HepG2 (cell line): ENCODE results near the gene PDCD11. TPM values are rescaled to one million over a fixed set of nuclear protein-coding genes. Genes with fewer than 3 reads are reported as not detected.

Experiments
- AKNA ChIP-seq: sonication (generic); formaldehyde crosslinking; IDR thresholded peaks from 2 replicates; pipeline ENCODE4 v1.4.0; 2020; ENCODE audit warnings: missing genetic modification reagents, borderline replicate concordance
- CHD2 ChIP-seq: IDR thresholded peaks from 2 replicates; pipeline ENCODE4 v1.6.1; 2011; ENCODE audit warnings: low read depth, low read length, improper control_type of control experiment
- ERF ChIP-seq: IDR thresholded peaks from 2 replicates; pipeline ENCODE4 v1.6.1; 2018; ENCODE audit warnings: missing biosample characterization, missing genetic modification reagents
- GLI4 ChIP-seq: sonication (generic); formaldehyde crosslinking; IDR thresholded peaks from 2 replicates; pipeline ENCODE4 v1.5.1; 2020; ENCODE audit warnings: missing genetic modification reagents, mild to moderate bottlenecking, moderate library complexity, borderline replicate concordance
- HMG20A ChIP-seq: IDR thresholded peaks from 2 replicates; pipeline ENCODE4 v1.6.1; 2016; ENCODE audit warnings: borderline replicate concordance
- KLF9 ChIP-seq: IDR thresholded peaks from 2 replicates; pipeline ENCODE4 v1.6.1; 2016; ENCODE audit warnings: low read depth
- KMT2A ChIP-seq: sonication (generic); formaldehyde crosslinking; IDR thresholded peaks from 2 replicates; pipeline ENCODE4 v1.4.0; 2020; ENCODE audit warnings: missing genetic modification reagents
- PAWR ChIP-seq: sonication (generic); formaldehyde crosslinking; IDR thresholded peaks from 2 replicates; pipeline ENCODE4 v1.4.0; 2020; ENCODE audit warnings: missing genetic modification reagents, mild to moderate bottlenecking, borderline replicate concordance
- PHF8 ChIP-seq: sonication (generic); formaldehyde crosslinking; IDR thresholded peaks from 2 replicates; pipeline ENCODE4 v1.5.0; 2020; ENCODE audit warnings: missing genetic modification reagents
- RAD51 ChIP-seq: fragments of 450-650 bp; IDR thresholded peaks from 2 replicates; pipeline ENCODE4 v1.6.1; 2016; ENCODE audit warnings: borderline replicate concordance
- RBM22 ChIP-seq: fragments of 200-400 bp; formaldehyde crosslinking; optimal IDR thresholded peaks from 2 replicates; pipeline ENCODE3; 2017; ENCODE audit warnings: mild to moderate bottlenecking, low read length, moderate library complexity
- REL ChIP-seq: sonication (generic); formaldehyde crosslinking; conservative IDR thresholded peaks from 2 replicates; pipeline ENCODE4 v1.8.0; 2022; ENCODE audit warnings: mild to moderate bottlenecking, missing genetic modification reagents, moderate library complexity
- RXRA ChIP-seq: sonication (generic); formaldehyde crosslinking; IDR thresholded peaks from 2 replicates; pipeline ENCODE4 v1.5.1; 2020; ENCODE audit warnings: missing genetic modification reagents
- TGIF2 ChIP-seq: IDR thresholded peaks from 2 replicates; pipeline ENCODE4 v1.6.1; 2016; ENCODE audit warnings: control low read depth, missing compliant biosample characterization
- ZFYVE20 ChIP-seq: sonication (generic); formaldehyde crosslinking; IDR thresholded peaks from 2 replicates; pipeline ENCODE4 v1.8.0; 2023; ENCODE audit warnings: low read depth, mild to moderate bottlenecking, moderate library complexity, missing genetic modification reagents, borderline replicate concordance
- ZMYM3 ChIP-seq: sonication (generic); formaldehyde crosslinking; IDR thresholded peaks from 2 replicates; pipeline ENCODE4 v1.5.1; 2020; ENCODE audit warnings: mild to moderate bottlenecking, missing genetic modification reagents
- ZNF234 ChIP-seq: sonication (generic); formaldehyde crosslinking; conservative IDR thresholded peaks from 2 replicates; pipeline ENCODE4 v1.5.1; 2020; ENCODE audit warnings: mild to moderate bottlenecking, missing genetic modification reagents
- ZNF264 ChIP-seq: sonication (generic); formaldehyde crosslinking; IDR thresholded peaks from 2 replicates; pipeline ENCODE4 v1.4.0; 2020; ENCODE audit warnings: missing genetic modification reagents
- ZNF362 ChIP-seq: sonication (generic); formaldehyde crosslinking; IDR thresholded peaks from 2 replicates; pipeline ENCODE4 v1.4.0; 2020; ENCODE audit warnings: missing genetic modification reagents, mild to moderate bottlenecking, borderline replicate concordance
- ZNF431 ChIP-seq: sonication (generic); formaldehyde crosslinking; IDR thresholded peaks from 2 replicates; pipeline ENCODE4 v1.9.0; 2022; ENCODE audit warnings: missing genetic modification reagents, low read depth, mild to moderate bottlenecking, borderline replicate concordance
- ZNF460 ChIP-seq: sonication (generic); formaldehyde crosslinking; IDR thresholded peaks from 2 replicates; pipeline ENCODE4 v1.5.1; 2020; ENCODE audit warnings: missing genetic modification reagents, mild to moderate bottlenecking, borderline replicate concordance
- ZNF563 ChIP-seq: sonication (generic); formaldehyde crosslinking; IDR thresholded peaks from 2 replicates; pipeline ENCODE4 v1.8.0; 2022; ENCODE audit warnings: mild to moderate bottlenecking, moderate library complexity, missing genetic modification reagents
- ZNF607 ChIP-seq: sonication (generic); formaldehyde crosslinking; IDR thresholded peaks from 2 replicates; pipeline ENCODE4 v1.5.1; 2020; ENCODE audit warnings: missing genetic modification reagents, mild to moderate bottlenecking, borderline replicate concordance
- ZNF782 ChIP-seq: sonication (generic); formaldehyde crosslinking; IDR thresholded peaks from 2 replicates; pipeline ENCODE4 v1.4.0; 2020; ENCODE audit warnings: missing genetic modification reagents, mild to moderate bottlenecking, borderline replicate concordance
- ZNF790 ChIP-seq: sonication (generic); formaldehyde crosslinking; IDR thresholded peaks from 2 replicates; pipeline ENCODE4 v1.8.0; 2022; ENCODE audit warnings: missing genetic modification reagents, mild to moderate bottlenecking, borderline replicate concordance
- polyA plus RNA-seq, 8 experiments: library from polyadenylated mRNA; depleted of rRNA in 3 of 8; stranded (reverse) in 7 of 8; unstranded in 1 of 8; fragments of >200 nt; fragmentation: Illumina TruSeq in 4 of 8; extraction: Trizol in 4 of 8; gene quantifications; 2 replicates each; pipeline versions ENCODE4 v1.2.1 to v1.2.3, GENCODE V29; 2011 to 2016; ENCODE audit warnings: low read depth in 4 of 8, missing spikeins in 1 of 8, mixed read lengths in 1 of 8; ENCODE audit not compliant: insufficient read depth in 1 of 8
- total RNA-seq, 5 experiments: library from RNA; depleted of rRNA; stranded (reverse); fragments of >200 nt; fragmentation: Illumina TruSeq; extraction: Trizol; gene quantifications; 2 replicates each; pipeline ENCODE4 v1.2.3, GENCODE V29; 2016; ENCODE audit warnings: low read depth in 1 of 5

Gene PDCD11
- total and polyA plus RNA-seq, 2 of the 13 experiments (the other 11 are each of a cell fraction or from before 2014, with no cell fraction given): 12.8 to 52.8 TPM

- TF ChIP-seq ZFYVE20 (CRISPR knock-in tag) (no peak), KMT2A (CRISPR knock-in tag) (peak; percentile 85), CHD2 (no peak), RAD51 (no peak), ZNF234 (CRISPR knock-in tag) (0 out of 2 replicates have a peak, but pooled peaks have one; percentile 79), ZNF607 (CRISPR knock-in tag) (peak; percentile 86), ZNF362 (CRISPR knock-in tag) (no peak), REL (CRISPR knock-in tag) (no peak; the same call in 1 of the 2 replicates), HMG20A (no peak), GLI4 (peak; percentile 67; the same call in 1 of the 2 replicates), PHF8 (CRISPR knock-in tag) (peak; percentile 90), AKNA (CRISPR knock-in tag) (no peak), PAWR (no peak), KLF9 (CRISPR knock-in tag) (no peak), ZNF782 (CRISPR knock-in tag) (no peak), ZNF563 (CRISPR knock-in tag) (peak; percentile 90), ZMYM3 (CRISPR knock-in tag) (peak; percentile 42; the same call in 1 of the 2 replicates), RBM22 (no peak), ZNF264 (CRISPR knock-in tag) (no peak), ZNF790 (peak; percentile 9; the same call in 1 of the 2 replicates), ERF (CRISPR knock-in tag) (peak; percentile 51; the same call in 1 of the 2 replicates), TGIF2 (CRISPR knock-in tag) (peak; percentile 87), ZNF460 (CRISPR knock-in tag) (no peak), RXRA (CRISPR knock-in tag) (no peak; the same call in none of the 2 replicates), ZNF431 (CRISPR knock-in tag) (peak; percentile 62; the same call in 1 of the 2 replicates)
Observed at GRCh38 chr10:103367782-103368518, 28.5 kb upstream of the PDCD11 start, which contains the start of gene TAF5 (continued).
